MCF 10A (cell line): ENCODE results near the gene GUCY2C. TPM values are rescaled to one million over a fixed set of nuclear protein-coding genes. Genes with fewer than 3 reads are reported as not detected.
"Not testable (repeated sequence)": the region's sequence is repeated elsewhere in the genome, so short reads cannot be mapped to it uniquely, and the experiment has no call there.

Source experiments
- BruUV-seq: library from RNA; stranded (reverse); fragments of 400-500 nt; replicated peaks from 2 replicates; lab custom pipeline; 2021; lab: Mats Ljungman, UMichigan
- CTCF ChIA-PET: fragments of 300-600 bp; sonication (Branson Sonifier 250); formaldehyde crosslinking; extraction: SDS; loops from one replicate; lab custom pipeline; 2021; ENCODE audit warnings: antibody characterized with exemption, inconsistent platforms; lab: Yijun Ruan, JAX
- POLR2A ChIA-PET: fragments of 300-600, 350-650 bp; sonication (Branson Sonifier 250); formaldehyde crosslinking; extraction: SDS; loops from one replicate; lab custom pipeline; 2020; ENCODE audit warnings: antibody characterized with exemption, inconsistent platforms; lab: Yijun Ruan, JAX
- DNase-seq: peaks from one replicate; pipeline ENCODE4 v3.0.0-alpha.2; 2018; ENCODE audit not compliant: unreplicated experiment
- H3K27ac Mint-ChIP-seq: one replicate; pipeline ENCODE4 v1.8.0; 2022; ENCODE audit warnings: mild to moderate bottlenecking, low read depth, mixed read lengths; ENCODE audit not compliant: unreplicated experiment
- H3K27me3 Mint-ChIP-seq: one replicate; pipeline ENCODE4 v1.8.0; 2022; ENCODE audit warnings: mixed read lengths; ENCODE audit not compliant: insufficient read depth, unreplicated experiment
- H3K36me3 Mint-ChIP-seq: one replicate; pipeline ENCODE4 v1.8.0; 2022; ENCODE audit warnings: mild to moderate bottlenecking, moderate library complexity, mixed read lengths; ENCODE audit not compliant: insufficient read depth, unreplicated experiment
- H3K4me1 Mint-ChIP-seq: one replicate; pipeline ENCODE4 v1.8.0; 2022; ENCODE audit warnings: mixed read lengths; ENCODE audit not compliant: insufficient read depth, unreplicated experiment
- H3K4me3 Mint-ChIP-seq: one replicate; pipeline ENCODE4 v1.8.0; 2022; ENCODE audit warnings: mild to moderate bottlenecking, moderate library complexity, mixed read lengths; ENCODE audit not compliant: unreplicated experiment
- H3K9me3 Mint-ChIP-seq: one replicate; pipeline ENCODE4 v1.8.0; 2022; ENCODE audit warnings: mixed read lengths; ENCODE audit not compliant: unreplicated experiment
- intact Hi-C: fragments of 100-400 bp; cut with micrococcal nuclease; formaldehyde crosslinking; loops from 2 replicates; pipeline ENCODE4 v1.14.1; 2022
- total RNA-seq: library from RNA; stranded (reverse); gene quantifications from 2 replicates; pipeline ENCODE4 v1.2.3, GENCODE V29; 2022
- TF ChIP-seq, protein P1 (sequence below): fragments of 200-600 bp; IDR thresholded peaks from one replicate; pipeline ENCODE4 v1.8.0; 2022; ENCODE audit warnings: antibody characterized with exemption, mild to moderate bottlenecking; ENCODE audit not compliant: unreplicated experiment

GUCY2C gene
- total RNA-seq, 1 experiment from 2014 or later, result not detected

DNA sequence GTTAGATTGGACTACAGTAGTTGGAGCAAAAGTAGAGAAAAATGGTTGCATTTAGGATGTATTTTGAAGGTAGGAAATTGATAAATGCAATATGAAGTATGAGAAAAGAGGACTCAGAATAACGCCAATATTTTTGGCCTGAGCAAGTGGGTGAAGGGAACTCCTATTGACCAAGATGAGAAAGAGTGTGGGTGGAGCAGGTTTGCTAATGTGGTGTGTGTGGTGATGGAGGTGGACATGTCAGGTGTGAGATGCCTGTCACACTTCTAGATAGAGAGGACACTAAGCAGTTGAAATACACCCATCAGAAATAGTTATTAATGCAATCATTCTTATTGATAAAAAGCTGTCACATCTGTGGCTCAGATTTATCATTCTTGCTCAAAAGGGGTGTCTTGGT is 7.3 kb downstream of the GUCY2C start:
- intact Hi-C loops, result no loop called here
- Mint-ChIP-seq H3K27me3 (no peaks in the 10 kb centered on the region), H3K4me1 (no peaks in the 10 kb centered on the region), H3K4me3 (no peak overlapping the region), H3K9me3 (no peaks in the 10 kb centered on the region), H3K36me3 (no peaks in the 10 kb centered on the region), H3K27ac (no peak overlapping the region)
- ChIA-PET POLR2A (no interaction called here), CTCF (no interaction called here)
- BruUV-seq, result no TSS peak
- DNase-seq, result no peak
- TF ChIP-seq, protein P1, sequence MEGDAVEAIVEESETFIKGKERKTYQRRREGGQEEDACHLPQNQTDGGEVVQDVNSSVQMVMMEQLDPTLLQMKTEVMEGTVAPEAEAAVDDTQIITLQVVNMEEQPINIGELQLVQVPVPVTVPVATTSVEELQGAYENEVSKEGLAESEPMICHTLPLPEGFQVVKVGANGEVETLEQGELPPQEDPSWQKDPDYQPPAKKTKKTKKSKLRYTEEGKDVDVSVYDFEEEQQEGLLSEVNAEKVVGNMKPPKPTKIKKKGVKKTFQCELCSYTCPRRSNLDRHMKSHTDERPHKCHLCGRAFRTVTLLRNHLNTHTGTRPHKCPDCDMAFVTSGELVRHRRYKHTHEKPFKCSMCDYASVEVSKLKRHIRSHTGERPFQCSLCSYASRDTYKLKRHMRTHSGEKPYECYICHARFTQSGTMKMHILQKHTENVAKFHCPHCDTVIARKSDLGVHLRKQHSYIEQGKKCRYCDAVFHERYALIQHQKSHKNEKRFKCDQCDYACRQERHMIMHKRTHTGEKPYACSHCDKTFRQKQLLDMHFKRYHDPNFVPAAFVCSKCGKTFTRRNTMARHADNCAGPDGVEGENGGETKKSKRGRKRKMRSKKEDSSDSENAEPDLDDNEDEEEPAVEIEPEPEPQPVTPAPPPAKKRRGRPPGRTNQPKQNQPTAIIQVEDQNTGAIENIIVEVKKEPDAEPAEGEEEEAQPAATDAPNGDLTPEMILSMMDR, result no peak

DNA sequence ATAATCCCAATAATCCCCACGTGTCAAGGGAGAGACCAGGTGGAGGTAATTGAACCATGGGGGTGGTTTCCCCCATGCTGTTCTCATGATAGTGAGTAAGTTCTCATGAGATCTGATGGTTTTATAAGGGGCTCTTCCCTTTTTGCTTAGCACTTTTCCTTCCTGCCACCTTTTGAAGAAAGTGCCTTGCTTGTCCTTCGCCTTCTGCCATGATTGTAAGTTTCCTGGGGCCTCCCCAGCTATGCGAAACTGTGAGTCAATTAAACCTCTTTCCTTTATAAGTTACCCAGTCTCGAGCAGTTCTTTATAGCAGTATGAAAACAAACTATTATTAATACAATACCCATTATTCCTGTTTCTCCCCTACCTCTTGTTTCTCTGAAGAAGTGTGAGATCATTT is 14.2 kb downstream of the GUCY2C start:
- H3K9me3 Mint-ChIP-seq, intact Hi-C loops, H3K36me3 Mint-ChIP-seq, DNase-seq, H3K4me1 Mint-ChIP-seq, BruUV-seq, H3K27me3 Mint-ChIP-seq, H3K4me3 Mint-ChIP-seq, POLR2A ChIA-PET, H3K27ac Mint-ChIP-seq: not testable (repeated sequence)
- CTCF ChIA-PET, result interaction anchor here (0.6 kb wide), 1 partner anchor 169 kb away, joined by 3 read pairs; no protein-coding TSS in a partner anchor

GRCh38 chr12:14681625-14682024 is 14.8 kb downstream of the GUCY2C start:
- TF ChIP-seq, protein P1, result no peak
- H3K4me1 Mint-ChIP-seq, result no peaks in the 10 kb centered on the region
- H3K4me3 Mint-ChIP-seq, result no peak overlapping the region
- ChIA-PET POLR2A (no interaction called here), CTCF (interaction anchor here (0.6 kb wide), 1 partner anchor 169 kb away, joined by 3 read pairs; no protein-coding TSS in a partner anchor)
- H3K27ac Mint-ChIP-seq, result no peak overlapping the region
- no peak for DNase-seq
- H3K9me3 Mint-ChIP-seq, result no peaks in the 10 kb centered on the region
- H3K27me3 Mint-ChIP-seq, result no peaks in the 10 kb centered on the region
- intact Hi-C loops, result no loop called here
- H3K36me3 Mint-ChIP-seq, result no peaks in the 10 kb centered on the region
- no TSS peak for BruUV-seq

DNA sequence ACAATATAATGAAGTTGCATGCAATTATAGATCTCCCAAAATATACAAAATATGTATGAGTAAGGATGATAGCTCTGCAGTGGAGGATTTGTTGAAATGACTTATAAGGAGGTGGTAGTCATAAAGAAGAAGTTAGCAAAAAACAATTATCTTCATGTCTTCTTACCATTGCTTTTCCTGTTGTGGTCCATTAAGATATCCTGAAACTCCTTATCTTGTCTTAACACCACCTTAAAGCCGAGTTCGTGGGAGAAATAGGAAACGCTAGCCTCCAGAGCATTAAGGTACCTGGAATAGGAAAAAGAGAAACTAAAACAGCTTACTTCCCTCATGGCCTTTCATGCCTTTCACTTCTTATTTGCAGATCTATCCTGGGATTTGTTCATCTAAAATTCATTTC is 15.2 kb downstream of the GUCY2C start:
- Mint-ChIP-seq H3K4me3 (no peak overlapping the region), H3K9me3 (no peaks in the 10 kb centered on the region), H3K4me1 (no peaks in the 10 kb centered on the region), H3K27me3 (no peaks in the 10 kb centered on the region), H3K27ac (no peak overlapping the region), H3K36me3 (no peaks in the 10 kb centered on the region)
- intact Hi-C loops, result no loop called here
- POLR2A ChIA-PET, result no interaction called here
- no TSS peak for BruUV-seq
- no peak for DNase-seq
- TF ChIP-seq, protein P1, result no peak
- CTCF ChIA-PET, result interaction anchor here (0.5 kb wide), 1 partner anchor 18 kb away, joined by 3 read pairs; no protein-coding TSS in a partner anchor
